Measurements from ENCODE around the gene SMAD3.

GRCh38 chr15:67208396-67208795, 143.0 kb downstream of the SMAD3 start:
- TF ChIP-seq CTCF (IDR thresholded peaks at IDR 0.05) (no peak), POLR2A (IDR thresholded peaks at IDR 0.05) (no peak)

Data from body of pancreas (tissue), 4 donors.